Spleen (tissue), 11 donors: ENCODE measurements around the gene ZNF397. TPM values are rescaled to one million over a fixed set of nuclear protein-coding genes. Genes with fewer than 3 reads are reported as not detected.

Experiments used
- DNase-seq: peaks from one replicate; pipeline ENCODE4 v3.0.0-alpha.2; 2020
- H3K27ac ChIP-seq, 8 donors: fragments of 200-600 bp; sonication (generic) in 7 of 8; 1 replicate in 4 of 8; 2 replicates in 4 of 8; pipeline versions ENCODE4 v1.5.0 to v1.8.0; 2016 to 2021; ENCODE audit warnings: inconsistent platforms in 4 of 8, mild to moderate bottlenecking in 4 of 8, moderate library complexity in 1 of 8
- H3K27me3 ChIP-seq, 7 donors: fragments of 200-600 bp; sonication (generic) in 6 of 7; replicated peaks in 1 of 7; 1 replicate in 4 of 7; 2 replicates in 3 of 7; pipeline versions ENCODE4 v1.5.0 to v1.8.0; 2016 to 2021; ENCODE audit warnings: inconsistent platforms in 3 of 7, mild to moderate bottlenecking in 1 of 7
- H3K36me3 ChIP-seq, 6 donors: fragments of 200-600 bp; sonication (generic) in 5 of 6; 1 replicate in 4 of 6; 2 replicates in 2 of 6; pipeline versions ENCODE4 v1.5.0 to v1.8.0; 2016 to 2021; ENCODE audit warnings: inconsistent platforms in 2 of 6
- H3K4me1 ChIP-seq, 6 donors: fragments of 200-600 bp; sonication (generic) in 5 of 6; 1 replicate in 3 of 6; 2 replicates in 3 of 6; pipeline versions ENCODE4 v1.5.0 to v1.8.0; 2016 to 2021; ENCODE audit warnings: inconsistent platforms in 3 of 6
- H3K4me3 ChIP-seq, 8 donors: fragments of 200-600 bp; sonication (generic) in 7 of 8; 1 replicate in 4 of 8; 2 replicates in 4 of 8; pipeline versions ENCODE4 v1.5.0 to v1.8.0; 2016 to 2021; ENCODE audit warnings: inconsistent platforms in 4 of 8, mild to moderate bottlenecking in 4 of 8, moderate library complexity in 2 of 8
- H3K9me3 ChIP-seq, 8 donors: fragments of 200-600 bp; sonication (generic) in 7 of 8; 1 replicate in 4 of 8; 2 replicates in 4 of 8; pipeline versions ENCODE4 v1.5.0 to v1.8.0; 2016 to 2021; ENCODE audit warnings: inconsistent platforms in 4 of 8
- POLR2A ChIP-seq, 3 donors: fragments of 450-650 bp; IDR thresholded peaks; one replicate each; pipeline ENCODE4 v1.5.1; 2017; ENCODE audit warnings: antibody characterized with exemption in 3 of 3, mild to moderate bottlenecking in 1 of 3
- POLR2AphosphoS5 ChIP-seq, 3 donors: sonication (generic); formaldehyde crosslinking; IDR thresholded peaks; one replicate each; pipeline ENCODE4 v1.5.1; 2017; ENCODE audit warnings: antibody characterized with exemption in 3 of 3
- WGBS, 5 donors: extraction: QIAGEN DNeasy Blood & Tissue Kit in 3 of 5; methylation state at CpG; one replicate each; pipeline versions ENCODE4 v1.1.5 to v1.1.7; 2013 to 2018; 5-methylcytosine and 5-hydroxymethylcytosine counted together
- intact Hi-C: fragments of 100-400 bp; cut with DNase I; formaldehyde crosslinking; loops from one replicate; pipeline ENCODE4 v1.15.0; 2023; ENCODE audit warnings: low total_unique reads
- polyA plus RNA-seq, 3 donors: library from polyadenylated mRNA; stranded (reverse); fragments of 200-250 nt; gene quantifications; one replicate each; pipeline ENCODE4 v1.2.1, GENCODE V29; 2013
- total RNA-seq, 7 donors: library from RNA; depleted of rRNA in 3 of 7; stranded (reverse); fragments of >200 nt in 3 of 7; fragmentation: NEBNext Ultra II Directional in 4 of 7; extraction: Animal tissue kit (Norgen Biotek cat#: 25700) in 4 of 7; gene quantifications; one replicate each; pipeline versions ENCODE4 v1.1.0 to v1.2.1, GENCODE V29; 2016 to 2021
- TF ChIP-seq, protein P1 (sequence below), 11 experiments: fragments of 200-600 bp in 7 of 11; fragments of 450-650 bp in 4 of 11; sonication (generic) in 4 of 11; IDR thresholded peaks in 8 of 11; conservative IDR thresholded peaks in 3 of 11; 1 replicate in 7 of 11; 2 replicates in 4 of 11; pipeline versions ENCODE4 v1.4.0 to v1.8.0; 2016 to 2021; ENCODE audit warnings: antibody characterized with exemption in 11 of 11, inconsistent platforms in 4 of 11, mild to moderate bottlenecking in 1 of 11
- donor health status: healthy with polysubstance abuse.
- donor health status: DM: no; HTN: no; CAD: no; lungs with moderate emphysema.
- donor health status: DM: no; HTN: no; CAD: no.
- donor health status: Bipolar disorder and iron deficiency.
- donor health status: healthy.
- donor health status: DM: no; HTN: no; CAD: no.
- donor health status: DM: yes; HTN: yes; CAD: no.

Gene ZNF397
- total and polyA plus RNA-seq, 10 donors: 10.3 to 50.7 (median 32.2) TPM

DNA sequence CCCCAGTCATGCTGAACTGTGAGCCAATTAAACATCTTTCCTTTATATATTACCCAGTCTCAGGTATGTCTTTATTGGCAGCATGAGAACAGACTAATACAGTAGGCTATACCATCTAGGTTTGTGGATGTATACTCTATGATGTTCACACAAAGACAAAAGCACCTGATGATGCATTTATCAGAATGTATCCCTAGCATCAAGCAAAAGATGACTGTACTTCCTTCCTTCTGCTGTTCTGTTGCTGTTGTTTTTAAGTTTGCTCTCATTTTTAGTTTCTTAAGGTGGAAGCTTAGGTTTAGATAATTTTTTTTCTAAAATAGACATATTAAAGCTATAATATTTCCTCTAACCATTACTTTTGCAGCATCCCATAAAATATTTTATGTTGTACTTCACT is 36.8 kb downstream of the ZNF397 start:
- intact Hi-C loops: no loop called here
- peaks cover 0 to 18% (median 7%) of the 10 kb centered on the region in 8 donors for H3K9me3 ChIP-seq
- TF ChIP-seq, protein P1, sequence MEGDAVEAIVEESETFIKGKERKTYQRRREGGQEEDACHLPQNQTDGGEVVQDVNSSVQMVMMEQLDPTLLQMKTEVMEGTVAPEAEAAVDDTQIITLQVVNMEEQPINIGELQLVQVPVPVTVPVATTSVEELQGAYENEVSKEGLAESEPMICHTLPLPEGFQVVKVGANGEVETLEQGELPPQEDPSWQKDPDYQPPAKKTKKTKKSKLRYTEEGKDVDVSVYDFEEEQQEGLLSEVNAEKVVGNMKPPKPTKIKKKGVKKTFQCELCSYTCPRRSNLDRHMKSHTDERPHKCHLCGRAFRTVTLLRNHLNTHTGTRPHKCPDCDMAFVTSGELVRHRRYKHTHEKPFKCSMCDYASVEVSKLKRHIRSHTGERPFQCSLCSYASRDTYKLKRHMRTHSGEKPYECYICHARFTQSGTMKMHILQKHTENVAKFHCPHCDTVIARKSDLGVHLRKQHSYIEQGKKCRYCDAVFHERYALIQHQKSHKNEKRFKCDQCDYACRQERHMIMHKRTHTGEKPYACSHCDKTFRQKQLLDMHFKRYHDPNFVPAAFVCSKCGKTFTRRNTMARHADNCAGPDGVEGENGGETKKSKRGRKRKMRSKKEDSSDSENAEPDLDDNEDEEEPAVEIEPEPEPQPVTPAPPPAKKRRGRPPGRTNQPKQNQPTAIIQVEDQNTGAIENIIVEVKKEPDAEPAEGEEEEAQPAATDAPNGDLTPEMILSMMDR (IDR thresholded peaks at IDR 0.05 in 8 of 11, conservative IDR thresholded peaks at IDR 0.05 in 3 of 11): no peak
- TF ChIP-seq POLR2AphosphoS5 (IDR thresholded peaks at IDR 0.05) (no peak), POLR2A (IDR thresholded peaks at IDR 0.05) (no peak)
- no peak for DNase-seq
- no peak overlapping the region for H3K4me3 ChIP-seq
- peaks cover 0 to 2% (median 0%) of the 10 kb centered on the region in 6 donors for H3K36me3 ChIP-seq
- no peaks in the 10 kb centered on the region for H3K27me3 ChIP-seq
- no peak overlapping the region for H3K27ac ChIP-seq
- no peaks in the 10 kb centered on the region for H3K4me1 ChIP-seq

DNA sequence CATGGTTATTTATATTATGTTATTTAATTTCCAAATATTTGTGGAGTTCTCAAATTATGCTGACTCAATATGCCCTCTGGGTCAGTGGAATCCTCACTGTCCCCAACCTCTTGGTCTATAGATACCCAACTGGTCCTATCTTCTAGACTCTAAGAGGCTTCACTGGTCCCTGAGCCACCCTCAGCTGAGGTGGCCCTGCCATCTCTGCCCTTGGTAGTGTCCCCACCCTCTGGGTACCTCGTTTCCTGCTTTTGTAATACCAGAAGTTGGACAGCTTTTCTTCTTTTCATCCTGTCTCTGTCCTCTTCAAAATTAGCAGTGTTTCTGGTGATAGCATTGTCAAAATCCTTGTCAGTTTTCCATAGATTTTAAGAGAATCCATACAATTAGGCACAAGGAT is 37.3 kb downstream of the ZNF397 start:
- H3K36me3 ChIP-seq: peaks cover 0 to 7% (median 2%) of the 10 kb centered on the region in 6 donors
- 55 to 88% (median 66%) methylated on average over 1 of the region's 1 CpG for WGBS, 5 donors
- H3K27me3 ChIP-seq: no peaks in the 10 kb centered on the region
- TF ChIP-seq POLR2A (IDR thresholded peaks at IDR 0.05) (no peak), POLR2AphosphoS5 (IDR thresholded peaks at IDR 0.05) (no peak)
- TF ChIP-seq, protein P1 (IDR thresholded peaks at IDR 0.05 in 8 of 11, conservative IDR thresholded peaks at IDR 0.05 in 3 of 11): no peak
- intact Hi-C loops: no loop called here
- peaks cover 0 to 18% (median 7%) of the 10 kb centered on the region in 8 donors for H3K9me3 ChIP-seq
- no peak overlapping the region for H3K27ac ChIP-seq
- H3K4me3 ChIP-seq: no peak overlapping the region
- no peaks in the 10 kb centered on the region for H3K4me1 ChIP-seq
- no peak for DNase-seq

DNA sequence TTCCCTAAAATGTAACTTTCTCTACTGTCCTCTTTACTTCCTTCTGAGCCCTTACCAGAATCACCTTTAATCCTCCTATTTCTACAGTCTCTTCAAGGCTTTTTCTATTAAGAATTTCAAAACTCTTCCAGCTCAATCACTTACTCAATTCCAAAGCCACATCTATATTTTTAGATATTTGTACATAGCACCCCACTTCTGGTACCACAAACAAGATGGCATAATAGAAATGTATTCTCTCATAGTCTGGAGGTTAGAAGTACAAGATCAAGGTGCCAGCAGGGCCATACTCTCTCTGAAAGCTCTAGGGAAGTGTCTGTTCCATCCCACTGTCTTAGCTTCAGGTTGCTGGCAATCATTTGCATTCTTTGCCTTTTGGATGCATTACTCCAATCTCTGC is 38.1 kb downstream of the ZNF397 start:
- H3K36me3 ChIP-seq: peaks cover 0 to 16% (median 11%) of the 10 kb centered on the region in 6 donors
- peaks cover 0 to 24% (median 9%) of the 10 kb centered on the region in 8 donors for H3K9me3 ChIP-seq
- DNase-seq: no peak
- H3K27me3 ChIP-seq: no peaks in the 10 kb centered on the region
- TF ChIP-seq POLR2AphosphoS5 (IDR thresholded peaks at IDR 0.05): no peak
- TF ChIP-seq, protein P1 (IDR thresholded peaks at IDR 0.05 in 8 of 11, conservative IDR thresholded peaks at IDR 0.05 in 3 of 11): no peak
- TF ChIP-seq POLR2A (IDR thresholded peaks at IDR 0.05): no peak
- no peak overlapping the region for H3K4me3 ChIP-seq
- intact Hi-C loops: no loop called here
- H3K27ac ChIP-seq: no peak overlapping the region
- H3K4me1 ChIP-seq: no peaks in the 10 kb centered on the region

DNA sequence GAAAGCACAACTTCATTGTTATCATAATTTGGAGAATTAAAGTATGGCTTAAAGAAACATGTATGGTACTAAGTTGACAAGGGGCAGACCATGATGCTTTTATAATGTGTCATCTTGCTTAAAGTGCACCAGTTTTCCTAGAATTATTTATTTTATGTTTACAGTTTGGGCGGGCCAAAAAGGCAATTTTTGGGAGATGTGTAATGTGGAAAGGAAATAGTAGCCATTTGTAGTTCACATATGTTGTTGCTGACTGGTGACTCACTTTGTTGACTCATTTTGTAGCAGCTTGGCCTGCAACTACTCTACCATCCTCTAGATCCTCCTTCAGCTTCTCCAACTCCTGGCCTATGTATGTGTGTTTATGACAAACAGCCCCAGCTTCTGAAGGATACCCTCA is 41.5 kb downstream of the ZNF397 start:
- intact Hi-C loops: no loop called here
- WGBS, 5 donors: 78 to 97% (median 92%) methylated on average over 1 of the region's 1 CpG
- Histone ChIP-seq H3K4me3 (no peak overlapping the region), H3K9me3 (peaks cover 0 to 41% (median 22%) of the 10 kb centered on the region in 8 donors), H3K36me3 (peaks cover 0 to 25% (median 18%) of the 10 kb centered on the region in 6 donors), H3K4me1 (no peaks in the 10 kb centered on the region), H3K27ac (no peak overlapping the region), H3K27me3 (no peaks in the 10 kb centered on the region)
- TF ChIP-seq, protein P1 (IDR thresholded peaks at IDR 0.05 in 8 of 11, conservative IDR thresholded peaks at IDR 0.05 in 3 of 11): no peak
- TF ChIP-seq POLR2AphosphoS5 (IDR thresholded peaks at IDR 0.05) (no peak), POLR2A (IDR thresholded peaks at IDR 0.05) (no peak)
- DNase-seq: no peak
